ENCODE results near the gene FNDC3B.

FNDC3B gene

DNA sequence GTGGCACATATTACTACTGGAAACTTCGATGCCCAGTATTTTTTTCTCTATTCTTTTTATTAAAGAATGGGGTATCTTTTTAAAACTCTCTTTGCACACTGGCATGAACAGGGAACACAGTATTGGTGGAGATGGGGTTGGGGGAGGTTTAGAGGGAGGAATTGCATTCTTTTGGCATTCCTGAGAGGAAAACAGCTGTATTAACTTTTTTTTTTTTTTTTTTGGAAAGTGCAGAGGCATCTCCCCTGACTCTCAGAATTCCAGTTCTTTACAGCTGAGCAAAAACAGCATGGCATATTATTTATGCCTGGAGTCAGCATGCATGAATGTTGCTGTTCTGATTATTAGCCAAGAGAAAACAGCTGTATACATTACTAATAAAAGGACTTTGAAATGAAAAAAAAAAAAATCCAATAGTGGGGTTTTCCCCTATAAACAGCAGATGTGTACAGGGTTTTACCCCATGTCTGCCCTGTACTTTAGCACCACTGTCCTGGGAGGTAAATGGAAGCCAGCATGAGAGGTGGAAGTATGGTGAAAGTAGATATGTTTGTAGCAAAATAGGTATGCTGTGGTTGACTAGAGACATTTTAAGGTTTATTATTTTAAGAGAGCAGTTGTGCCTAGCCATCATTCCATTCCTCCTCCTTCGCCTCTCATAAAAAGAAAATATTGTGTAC, 132.2 kb downstream of the FNDC3B start:
- DNase-seq (ENCODE audit: low spot score): no peak

DNA sequence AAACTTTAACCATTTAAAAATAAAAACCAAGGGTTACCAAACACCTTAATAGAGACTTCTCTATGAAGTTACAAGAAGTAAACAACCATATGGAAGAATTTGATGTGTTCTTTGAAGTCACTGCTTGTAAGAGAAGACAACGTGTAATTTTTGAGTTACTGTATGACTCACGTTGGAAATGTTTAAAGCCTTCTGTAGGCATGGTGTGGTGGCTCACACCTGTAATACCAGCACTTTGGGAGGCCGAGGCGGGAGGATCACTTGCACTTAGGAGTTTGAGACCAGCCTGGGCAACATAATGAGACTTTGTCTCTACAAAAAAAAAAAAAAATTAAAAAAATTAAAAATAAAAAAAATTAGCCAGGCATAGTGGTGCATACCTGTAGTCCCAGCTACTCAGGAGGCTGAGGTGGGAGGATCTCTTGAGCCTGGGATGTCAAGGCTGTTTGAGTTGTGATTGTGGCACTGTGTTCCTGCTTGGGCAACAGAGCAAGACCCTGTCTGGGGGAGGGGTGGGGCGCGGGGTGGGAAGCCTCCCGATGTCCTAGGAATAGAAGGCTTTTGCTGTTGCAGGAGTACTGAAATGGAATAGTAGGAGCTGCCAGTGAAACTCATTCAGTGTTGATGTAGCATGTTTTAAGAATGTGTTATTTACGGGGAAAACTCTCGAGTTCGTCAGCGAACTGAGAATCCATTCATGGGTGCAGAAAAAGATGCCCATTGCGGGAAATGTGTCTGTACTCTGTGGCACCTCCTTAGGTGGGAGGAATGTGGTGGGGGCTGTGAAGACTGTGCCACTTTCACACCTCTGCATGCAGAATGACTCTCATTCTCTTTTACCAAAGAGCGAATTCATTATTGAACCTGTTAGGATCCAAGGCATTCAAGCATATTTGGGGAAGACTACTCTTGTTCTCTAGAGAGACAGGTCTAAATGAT, 134.2 kb downstream of the FNDC3B start:
- no peak for DNase-seq (ENCODE audit: low spot score)

- no peak for DNase-seq (ENCODE audit: low spot score)
Observed at GRCh38 chr3:172174513-172175253, 135.3 kb downstream of the FNDC3B start.

DNA sequence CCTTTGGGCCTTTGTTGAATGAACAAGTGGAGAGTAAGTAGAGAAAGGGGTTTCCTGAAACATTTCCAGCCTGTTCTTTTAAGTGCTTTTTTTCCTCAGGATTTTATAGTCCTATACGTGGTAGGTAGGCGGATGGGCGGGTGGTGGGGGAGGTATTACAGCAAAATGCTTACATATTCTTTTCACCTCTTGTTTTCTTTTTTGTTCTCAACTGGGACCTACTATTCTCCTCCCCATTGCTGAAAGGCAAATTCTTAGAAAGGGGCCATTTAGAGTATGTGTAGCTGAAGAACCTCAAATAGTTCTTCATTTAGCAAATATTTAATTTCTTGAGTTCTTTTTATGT, 135.8 kb downstream of the FNDC3B start:
- no peak for DNase-seq (ENCODE audit: low spot score)

GRCh38 chr3:172176061-172176770, 136.8 kb downstream of the FNDC3B start:
- no peak for DNase-seq (ENCODE audit: low spot score)

GRCh38 chr3:172177046-172177445, 137.7 kb downstream of the FNDC3B start:
- DNase-seq (ENCODE audit: low spot score): no peak

GRCh38 chr3:172177803-172178316, 138.5 kb downstream of the FNDC3B start:
- no peak for DNase-seq (ENCODE audit: low spot score)

DNA sequence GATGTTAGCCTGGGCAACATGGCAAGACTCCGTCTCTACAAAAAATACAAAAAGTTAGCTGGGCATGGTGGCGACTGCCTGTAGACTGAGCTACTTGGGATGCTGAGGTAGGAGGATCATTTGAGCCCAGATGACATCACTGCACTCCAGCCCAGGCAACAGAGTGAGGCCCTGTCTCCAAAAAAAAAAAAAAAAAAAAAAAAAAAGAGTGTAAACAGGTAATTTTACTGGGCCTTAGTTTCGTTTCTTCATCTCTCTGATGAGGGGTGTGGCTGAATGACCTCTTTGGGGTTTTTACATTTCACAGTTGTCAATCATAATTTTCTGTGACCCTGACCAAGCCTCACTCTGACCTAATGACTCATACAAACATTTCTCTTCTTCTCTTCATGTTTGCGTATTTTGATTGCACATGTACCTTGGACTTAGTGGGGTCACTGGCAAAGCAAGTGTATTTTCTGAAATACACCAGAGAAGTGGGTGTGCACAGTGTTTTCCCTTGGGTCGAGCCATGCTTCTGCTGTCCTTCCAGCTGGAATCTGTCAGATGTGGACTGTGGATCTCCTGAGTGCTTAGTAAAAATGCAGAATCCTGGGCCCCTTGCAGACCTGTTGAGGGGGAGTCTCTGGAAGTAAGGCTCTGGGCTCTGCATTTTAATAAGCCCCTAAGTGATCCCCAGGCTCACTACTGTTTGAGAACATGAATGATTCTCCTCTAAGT, 140.5 kb downstream of the FNDC3B start:
- no peak for DNase-seq (ENCODE audit: low spot score)

GRCh38 chr3:172180473-172180872, 141.1 kb downstream of the FNDC3B start:
- no peak for DNase-seq (ENCODE audit: low spot score)

DNA sequence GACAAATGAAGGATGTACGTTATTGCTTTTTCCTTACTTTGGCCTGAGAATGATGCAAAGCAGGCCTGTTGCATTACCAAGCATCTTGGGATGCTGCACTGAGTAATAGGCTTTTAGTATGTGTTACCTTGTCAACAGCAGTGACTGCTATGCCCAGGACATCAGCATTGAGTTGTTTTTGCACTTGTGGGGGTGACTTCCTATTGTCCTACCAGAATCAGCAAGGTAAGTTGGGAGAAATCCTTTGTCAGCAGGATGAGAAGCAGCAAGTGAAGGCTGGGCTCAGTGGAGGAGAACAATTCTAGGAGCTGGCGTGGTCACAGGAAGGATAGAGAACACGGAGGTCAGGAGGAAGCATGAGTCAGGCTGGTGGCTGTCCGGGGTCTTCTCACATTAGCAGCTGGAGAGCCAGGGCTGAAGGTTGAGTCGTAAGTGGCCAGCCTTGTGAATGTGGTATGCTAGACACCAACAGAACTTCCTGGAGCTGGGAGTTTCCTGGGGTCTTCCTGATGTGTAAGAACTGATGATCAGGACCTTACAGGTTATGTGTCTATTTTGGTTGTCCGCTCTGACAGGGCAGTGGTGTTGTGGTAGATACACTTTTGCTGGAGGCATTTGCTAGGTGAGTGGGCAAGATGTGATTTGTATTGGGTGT, 142.7 kb downstream of the FNDC3B start:
- DNase-seq (ENCODE audit: low spot score): no peak

DNA sequence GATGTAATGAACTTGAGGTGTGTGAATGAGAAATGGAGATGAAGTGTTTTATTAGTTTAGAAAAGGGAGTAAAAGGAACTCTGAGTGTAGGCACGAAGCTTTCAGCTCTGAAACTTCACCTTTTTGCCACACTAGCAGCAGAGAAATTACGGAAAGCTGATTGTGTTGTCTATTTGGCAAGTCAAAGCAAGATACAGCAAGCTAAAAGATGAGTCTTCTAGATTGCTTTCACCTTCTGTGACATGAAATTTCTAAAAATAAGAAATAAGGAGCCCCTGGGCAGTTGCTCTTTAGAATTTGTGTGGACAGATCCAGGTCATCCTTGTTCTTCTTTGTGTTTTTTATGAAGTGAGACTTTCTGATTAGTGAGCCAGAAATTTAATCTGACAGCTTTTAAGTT, 143.4 kb downstream of the FNDC3B start:
- DNase-seq (ENCODE audit: low spot score): no peak

- DNase-seq (ENCODE audit: low spot score): no peak
Observed at GRCh38 chr3:172184106-172184822, 144.9 kb downstream of the FNDC3B start.

GRCh38 chr3:172185907-172186306, 146.5 kb downstream of the FNDC3B start:
- DNase-seq (ENCODE audit: low spot score): no peak

DNA sequence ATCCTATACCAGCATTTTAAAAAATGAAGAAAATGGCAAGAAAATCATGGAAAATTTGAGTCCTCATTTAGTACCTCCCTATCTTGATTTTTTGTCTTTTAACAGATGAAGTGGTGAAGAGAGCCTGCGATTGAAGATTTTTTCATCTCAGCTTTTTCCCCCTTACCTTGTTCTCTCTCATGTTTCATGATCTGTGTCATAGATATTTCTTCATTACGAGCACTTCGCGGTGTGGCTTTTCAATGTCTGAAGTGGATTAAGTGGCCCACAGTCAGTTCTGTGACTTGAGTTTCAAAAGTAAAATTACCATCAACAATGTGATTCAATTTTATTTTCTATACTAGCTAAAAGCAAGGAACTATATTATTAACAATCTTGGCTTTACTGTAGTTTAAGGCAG, 147.2 kb downstream of the FNDC3B start:
- no peak for DNase-seq (ENCODE audit: low spot score)

- DNase-seq (ENCODE audit: low spot score): no peak
Observed at GRCh38 chr3:172187511-172187910, 148.1 kb downstream of the FNDC3B start.

GRCh38 chr3:172188511-172188910, 149.1 kb downstream of the FNDC3B start:
- DNase-seq (ENCODE audit: low spot score): no peak

DNA sequence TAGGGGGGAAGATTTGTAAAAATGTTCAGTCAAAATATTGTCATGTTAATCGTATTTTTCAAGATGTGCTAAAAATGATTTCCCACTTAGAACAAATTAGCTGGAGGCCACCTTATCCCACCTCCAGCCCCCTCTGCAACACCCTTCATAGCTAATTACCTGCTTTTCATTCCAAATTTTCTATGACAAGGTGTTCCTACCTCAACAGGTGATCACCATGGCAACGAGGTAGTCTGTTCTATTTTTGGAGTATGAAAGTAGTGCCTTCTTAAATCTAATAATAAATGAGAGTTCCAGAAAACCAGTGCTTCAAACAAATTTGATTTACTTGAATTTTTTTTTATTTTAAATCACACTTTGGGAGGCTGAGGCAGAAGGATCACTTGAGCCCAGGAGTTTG, 149.8 kb downstream of the FNDC3B start:
- no peak for DNase-seq (ENCODE audit: low spot score)

DNA sequence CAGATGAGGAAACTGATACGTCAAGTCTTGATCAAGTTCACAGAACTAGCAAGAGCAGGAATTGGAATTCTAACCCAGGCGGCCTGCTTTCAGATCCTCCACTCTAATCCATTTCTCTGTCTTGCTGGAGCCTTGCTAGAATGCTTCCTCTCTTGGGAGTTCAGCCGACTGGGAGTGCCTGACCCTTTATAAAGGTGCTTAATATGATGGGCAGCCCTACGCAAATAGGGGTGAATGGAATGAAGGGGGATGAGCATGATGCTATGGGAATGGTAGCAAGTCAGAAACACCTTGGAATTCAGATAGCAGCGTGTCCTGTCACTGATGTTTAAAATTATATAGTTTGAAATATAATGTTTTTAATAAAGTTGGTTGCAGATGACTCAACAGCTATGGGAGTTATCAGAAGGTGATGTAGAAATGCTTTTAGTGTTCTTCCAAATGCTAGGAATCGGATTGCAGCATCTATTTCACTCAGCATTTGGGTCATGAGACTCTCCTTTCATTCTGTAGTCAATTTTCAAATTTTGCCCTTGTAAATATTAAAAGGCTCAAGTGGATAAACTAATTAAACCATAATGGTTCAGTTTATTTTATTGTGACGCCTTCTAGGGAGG, 150.7 kb downstream of the FNDC3B start:
- no peak for DNase-seq (ENCODE audit: low spot score)

DNA sequence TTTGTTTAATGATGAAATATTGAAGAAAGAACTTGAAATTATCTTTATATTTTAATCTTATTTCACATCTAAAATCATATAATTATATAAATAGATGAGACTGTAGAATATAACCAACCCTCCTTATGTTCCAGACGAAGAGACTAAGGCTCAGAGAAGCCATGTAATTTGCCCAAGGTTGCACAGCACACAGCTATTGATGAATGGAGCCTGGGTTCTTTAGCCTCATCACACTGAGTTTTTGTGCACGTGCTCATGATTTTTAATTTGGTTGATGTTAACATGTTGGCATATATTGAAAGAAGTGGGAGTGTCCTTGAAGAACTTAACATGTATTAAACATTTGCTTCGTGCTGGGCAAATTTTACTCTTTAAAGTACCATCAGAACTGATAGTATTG, 151.6 kb downstream of the FNDC3B start:
- no peak for DNase-seq (ENCODE audit: low spot score)

- no peak for DNase-seq (ENCODE audit: low spot score)
Observed at GRCh38 chr3:172191629-172192028, 152.3 kb downstream of the FNDC3B start.
